Subcutaneous adipose tissue (tissue), 4 donors: ENCODE measurements around the gene EXD3. TPM values are rescaled to one million over a fixed set of nuclear protein-coding genes. Genes with fewer than 3 reads are reported as not detected.

Source experiments
- CTCF ChIP-seq: fragments of 450-650 bp; IDR thresholded peaks from one replicate; pipeline ENCODE4 v1.5.1; 2016; ENCODE audit warnings: low read depth, mild to moderate bottlenecking, control low read depth, antibody characterized with exemption, moderate library complexity
- total RNA-seq, 4 donors: library from RNA; depleted of rRNA; stranded (reverse); fragments of >200 nt; gene quantifications; one replicate each; pipeline ENCODE4 v1.1.0, GENCODE V29; 2016

EXD3 gene
- total RNA-seq, 4 donors from 2014 or later, result 7.5 to 44.6 (median 10.5) TPM

DNA sequence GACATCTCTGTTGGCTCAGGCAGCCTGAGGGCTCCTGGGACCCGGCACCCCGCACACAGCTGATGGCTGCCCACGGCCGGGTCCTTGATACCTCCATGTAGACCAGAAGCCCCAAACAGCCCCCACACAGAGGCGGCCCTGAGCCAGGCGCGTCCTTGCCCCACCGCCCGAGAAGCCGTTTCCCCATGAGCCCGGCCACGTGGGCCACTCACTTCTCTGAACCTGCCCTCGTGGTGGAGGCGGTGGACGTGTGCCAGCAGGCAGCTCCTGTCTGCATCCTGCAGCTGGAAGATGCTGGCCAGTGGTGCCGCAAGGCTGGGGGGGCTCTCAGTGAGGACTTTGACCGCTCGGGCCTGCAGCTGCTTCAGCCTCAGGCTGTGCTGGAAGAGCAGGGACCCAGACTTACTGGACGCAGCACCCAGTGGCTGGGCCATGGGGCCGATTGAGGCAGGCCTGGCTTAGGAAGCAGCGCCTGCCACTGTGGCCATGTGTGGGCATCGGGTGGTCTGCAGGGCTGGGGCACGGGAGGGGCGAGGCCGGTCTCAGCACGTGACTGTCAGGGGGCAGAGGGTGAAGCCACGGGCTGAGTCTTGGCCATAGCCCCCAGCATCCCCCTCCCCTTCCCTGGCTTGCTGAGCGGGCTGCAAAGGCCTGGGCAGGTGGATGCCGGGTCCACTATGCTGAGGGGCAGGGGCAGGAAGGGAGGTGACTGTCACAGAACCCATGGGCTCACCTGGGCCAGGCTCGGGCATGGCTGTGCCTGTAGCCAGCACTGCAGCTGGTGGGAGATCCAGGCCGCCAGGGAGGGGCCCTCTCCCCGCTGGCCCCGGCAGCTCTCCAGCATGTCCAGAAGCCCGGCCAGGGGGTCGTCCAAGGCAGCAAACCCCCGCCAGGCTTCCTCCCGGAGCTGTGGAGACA is 50.0 kb downstream of the EXD3 start:
- no peak for TF ChIP-seq CTCF

DNA sequence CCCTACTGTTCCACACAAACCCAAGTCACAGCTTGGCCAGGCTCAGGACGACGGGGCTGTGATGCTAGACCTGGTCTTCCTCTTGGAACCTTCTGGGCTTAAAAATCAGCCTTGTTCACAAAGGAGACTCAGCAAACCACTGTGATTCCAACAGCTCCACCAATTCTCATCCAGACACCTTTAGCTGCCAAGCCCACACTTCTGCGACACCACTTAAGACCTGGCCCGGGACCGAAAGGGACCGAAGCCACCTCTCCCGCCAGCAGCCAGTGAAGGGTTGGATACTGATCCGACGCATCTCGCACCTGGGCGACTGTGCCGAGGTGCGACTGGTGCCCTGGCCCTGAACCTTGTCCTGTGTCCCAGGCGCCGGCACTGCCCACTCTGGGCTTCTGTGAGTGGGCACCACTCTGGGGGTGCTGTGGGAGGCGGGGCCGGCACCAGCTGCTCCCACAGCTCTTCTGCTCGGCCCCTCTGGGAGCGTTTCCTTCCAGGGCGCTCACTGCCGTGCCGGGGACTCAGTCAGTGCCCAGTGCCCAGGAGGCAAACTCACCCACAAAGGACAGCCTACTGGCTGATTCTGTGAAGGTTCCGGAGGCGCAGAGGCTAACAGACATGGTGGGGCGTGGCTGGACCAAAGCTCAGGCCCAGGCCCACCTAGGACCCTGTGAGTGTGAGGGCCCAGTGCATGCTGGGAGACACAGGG is 50.9 kb downstream of the EXD3 start:
- no peak for TF ChIP-seq CTCF

DNA sequence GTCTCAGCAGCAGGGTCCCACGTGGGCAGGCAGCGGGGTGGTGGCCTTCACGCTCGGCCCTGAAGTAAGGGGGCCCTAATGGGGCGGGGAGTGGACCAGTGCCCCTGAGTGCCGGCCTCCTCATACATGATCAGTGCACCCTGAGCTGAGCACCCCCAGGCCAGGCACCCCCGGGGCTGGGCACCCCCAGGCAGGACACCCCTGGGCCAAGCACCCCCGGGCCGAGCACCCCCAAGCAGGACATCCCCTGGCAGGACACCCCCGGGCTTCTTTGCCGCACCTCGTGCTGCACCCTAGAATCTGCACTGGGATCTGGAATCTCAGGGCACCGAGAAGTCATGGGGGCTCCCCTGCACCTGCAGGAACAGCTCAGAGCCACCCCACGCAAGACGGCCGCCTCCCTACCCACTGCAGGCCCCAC is 51.4 kb downstream of the EXD3 start:
- no peak for TF ChIP-seq CTCF

- TF ChIP-seq CTCF, result no peak
These were observed 52.0 kb downstream of the EXD3 start for GRCh38 chr9:137370865-137371520.

DNA sequence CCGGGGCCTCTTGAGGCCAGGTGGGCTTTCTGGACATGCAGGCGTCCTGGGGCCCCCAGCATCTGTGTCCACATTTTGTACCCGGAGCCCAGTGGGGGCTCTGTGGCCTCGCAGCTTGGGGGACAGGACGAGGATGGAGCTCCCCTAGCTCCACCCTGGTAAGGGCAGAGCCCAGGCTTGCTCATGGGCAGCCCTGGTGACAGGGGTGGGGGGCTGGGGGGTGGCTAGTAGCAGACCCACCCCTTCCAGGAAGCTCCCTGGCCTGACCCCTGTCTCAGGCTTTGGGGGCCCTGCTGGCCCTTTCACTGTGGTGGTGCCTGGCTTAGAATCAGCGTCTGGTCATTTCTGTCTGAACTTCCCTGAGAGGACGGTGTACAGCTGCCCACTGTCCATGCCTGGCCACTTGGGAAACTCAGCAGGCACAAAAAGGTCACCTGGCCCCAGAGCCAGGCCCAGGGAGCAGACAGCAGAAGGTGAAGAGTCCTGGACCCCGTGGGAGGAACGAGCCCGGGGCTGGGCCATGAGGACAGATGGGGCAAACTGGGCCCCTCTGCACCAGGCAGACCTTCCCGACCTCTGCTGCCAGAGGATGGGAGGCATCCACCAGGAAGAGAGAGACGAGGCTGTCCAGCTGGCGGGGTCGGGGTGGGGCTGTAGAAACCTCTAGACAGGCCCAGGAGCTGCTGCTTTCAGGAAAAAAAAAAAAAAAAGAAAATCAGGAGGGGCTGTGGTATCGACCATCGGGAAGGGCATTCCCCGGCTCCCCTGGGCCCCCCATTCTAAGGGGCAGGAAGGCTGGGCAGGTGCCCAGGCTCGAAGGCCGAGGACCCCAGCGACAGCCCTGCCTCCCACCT is 52.8 kb downstream of the EXD3 start:
- TF ChIP-seq CTCF, result no peak

DNA sequence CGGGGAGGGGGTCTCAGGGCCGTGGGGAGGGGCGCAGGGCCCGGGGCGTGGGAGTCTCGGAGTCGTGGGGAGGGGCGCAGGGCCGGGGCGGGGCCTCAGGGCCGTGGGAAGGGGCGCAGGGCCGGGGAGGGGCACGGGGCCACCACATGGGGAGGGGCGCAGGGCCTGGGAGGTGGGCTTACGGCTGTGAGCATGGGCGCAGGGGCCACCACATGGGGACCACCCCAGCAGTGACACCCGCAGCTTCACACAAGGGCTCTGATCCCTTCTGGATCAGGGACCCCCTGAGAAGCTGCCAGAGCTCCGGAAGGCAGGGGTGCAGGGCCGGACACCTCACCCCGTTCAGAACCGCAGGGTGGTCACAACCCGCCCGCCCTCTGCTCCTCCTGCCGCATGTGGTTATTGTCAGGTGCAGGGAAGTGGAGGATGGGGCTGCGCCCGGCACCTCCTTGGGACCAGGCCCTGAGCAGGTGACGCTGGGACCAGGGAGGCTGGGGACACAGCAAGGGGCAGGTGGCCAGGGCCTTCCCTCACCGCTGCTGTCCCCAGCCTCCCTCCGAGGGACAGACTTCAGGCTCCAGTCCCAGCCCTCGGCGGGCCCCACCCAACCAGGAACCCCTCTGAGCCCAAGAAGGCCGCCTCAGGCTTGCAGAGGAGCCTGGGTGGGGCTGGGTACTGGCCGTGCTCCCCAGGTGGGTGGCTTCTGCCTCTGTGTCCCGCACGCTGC is 53.7 kb downstream of the EXD3 start:
- TF ChIP-seq CTCF, result no peak
